Fibroblast of villous mesenchyme (primary cell): ENCODE results near the gene CXXC5. TPM values are rescaled to one million over a fixed set of nuclear protein-coding genes. Genes with fewer than 3 reads are reported as not detected.

Experiments used
- DNase-seq: peaks from one replicate; pipeline ENCODE4 v3.0.0-alpha.2; 2010; ENCODE audit warnings: low read depth
- H3K4me3 ChIP-seq: 2 replicates; pipeline ENCODE4 v1.5.1; 2011; ENCODE audit warnings: low read depth, mild to moderate bottlenecking, low read length
- total RNA-seq: library from RNA; depleted of rRNA; stranded (reverse); fragments of >200 nt; gene quantifications from 2 replicates; pipeline ENCODE4 v1.2.3, GENCODE V29; 2012
- TF ChIP-seq, protein P1 (sequence below): IDR thresholded peaks from 2 replicates; pipeline ENCODE4 v1.5.1; 2012; ENCODE audit warnings: low read depth, mild to moderate bottlenecking, low read length; ENCODE audit not compliant: insufficient read depth

Gene CXXC5
- total RNA-seq, 1 donor, result 79.5 TPM

DNA sequence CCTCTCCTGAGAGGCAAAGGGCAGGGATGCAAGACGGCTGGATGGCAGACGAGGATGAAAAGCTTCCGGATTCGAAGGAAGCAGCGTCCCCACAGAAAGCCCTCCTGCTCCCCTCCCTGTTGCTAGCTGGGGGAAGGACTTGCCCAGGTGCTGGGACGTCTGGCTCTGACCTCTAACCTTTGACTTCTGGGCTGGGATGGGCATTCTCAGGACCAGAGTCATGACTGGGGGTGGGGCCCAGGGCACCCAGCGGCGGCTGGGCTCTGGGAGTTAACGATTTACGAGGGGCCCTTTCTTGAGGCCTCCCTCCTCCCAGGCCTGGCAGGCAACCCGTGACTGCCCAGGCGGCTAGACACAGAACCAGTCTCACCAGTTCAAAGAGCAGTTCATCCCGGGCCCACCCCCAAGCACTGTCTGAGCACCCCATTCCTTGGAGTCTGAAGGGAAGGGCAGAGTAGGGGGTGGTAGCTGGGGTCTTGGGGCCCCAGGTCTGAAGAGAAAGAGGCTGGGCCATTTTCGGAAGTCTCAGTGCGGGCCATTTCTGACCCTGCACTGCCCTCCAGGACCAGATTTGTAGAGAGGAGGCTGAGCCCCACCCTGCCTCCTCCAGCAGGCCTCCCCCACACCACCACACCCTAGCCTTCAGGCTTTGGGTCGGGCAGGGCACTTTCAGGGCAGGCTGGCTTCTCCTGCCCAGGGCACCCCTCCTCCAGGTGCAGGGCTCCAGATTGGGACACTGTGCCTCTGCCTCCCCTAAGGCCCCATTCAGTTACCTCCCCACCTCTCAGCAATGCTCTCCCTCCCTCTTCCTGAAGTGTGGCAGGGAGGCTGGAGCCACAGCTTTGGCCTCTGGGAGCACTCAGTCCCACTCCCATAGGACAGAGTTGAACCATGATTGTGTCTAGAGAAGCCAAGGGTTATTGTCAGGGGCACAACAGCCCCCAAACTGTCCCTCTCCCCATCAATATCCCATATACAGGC, 5.0 kb upstream of the CXXC5 start:
- peak; percentile 66 for DNase-seq
- TF ChIP-seq, protein P1, sequence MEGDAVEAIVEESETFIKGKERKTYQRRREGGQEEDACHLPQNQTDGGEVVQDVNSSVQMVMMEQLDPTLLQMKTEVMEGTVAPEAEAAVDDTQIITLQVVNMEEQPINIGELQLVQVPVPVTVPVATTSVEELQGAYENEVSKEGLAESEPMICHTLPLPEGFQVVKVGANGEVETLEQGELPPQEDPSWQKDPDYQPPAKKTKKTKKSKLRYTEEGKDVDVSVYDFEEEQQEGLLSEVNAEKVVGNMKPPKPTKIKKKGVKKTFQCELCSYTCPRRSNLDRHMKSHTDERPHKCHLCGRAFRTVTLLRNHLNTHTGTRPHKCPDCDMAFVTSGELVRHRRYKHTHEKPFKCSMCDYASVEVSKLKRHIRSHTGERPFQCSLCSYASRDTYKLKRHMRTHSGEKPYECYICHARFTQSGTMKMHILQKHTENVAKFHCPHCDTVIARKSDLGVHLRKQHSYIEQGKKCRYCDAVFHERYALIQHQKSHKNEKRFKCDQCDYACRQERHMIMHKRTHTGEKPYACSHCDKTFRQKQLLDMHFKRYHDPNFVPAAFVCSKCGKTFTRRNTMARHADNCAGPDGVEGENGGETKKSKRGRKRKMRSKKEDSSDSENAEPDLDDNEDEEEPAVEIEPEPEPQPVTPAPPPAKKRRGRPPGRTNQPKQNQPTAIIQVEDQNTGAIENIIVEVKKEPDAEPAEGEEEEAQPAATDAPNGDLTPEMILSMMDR, result no peak
- no peak overlapping the region for H3K4me3 ChIP-seq

DNA sequence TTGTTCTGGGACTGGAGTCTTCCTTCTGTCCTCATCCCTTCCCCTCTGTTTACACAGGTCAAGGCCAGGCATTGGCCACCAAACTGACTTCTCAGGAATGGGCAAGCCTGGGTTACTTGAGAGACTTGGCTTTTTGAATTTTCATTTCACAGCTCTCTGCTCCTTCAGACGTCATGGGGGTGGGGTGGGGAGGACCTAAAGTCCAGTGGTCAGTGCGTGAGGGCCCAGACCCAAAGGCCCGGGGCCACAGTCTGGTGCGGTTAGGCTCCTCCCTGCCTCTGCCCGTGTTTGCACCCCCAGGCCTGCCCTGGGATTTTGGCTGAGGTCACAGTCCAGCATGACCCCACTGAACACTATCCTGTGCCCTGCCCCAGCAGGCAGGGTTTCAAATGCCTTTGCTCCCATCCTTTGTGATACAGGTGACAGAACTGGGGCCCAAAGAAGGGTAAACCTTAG, 4.1 kb upstream of the CXXC5 start:
- DNase-seq, result no peak
- no peak overlapping the region for H3K4me3 ChIP-seq

DNA sequence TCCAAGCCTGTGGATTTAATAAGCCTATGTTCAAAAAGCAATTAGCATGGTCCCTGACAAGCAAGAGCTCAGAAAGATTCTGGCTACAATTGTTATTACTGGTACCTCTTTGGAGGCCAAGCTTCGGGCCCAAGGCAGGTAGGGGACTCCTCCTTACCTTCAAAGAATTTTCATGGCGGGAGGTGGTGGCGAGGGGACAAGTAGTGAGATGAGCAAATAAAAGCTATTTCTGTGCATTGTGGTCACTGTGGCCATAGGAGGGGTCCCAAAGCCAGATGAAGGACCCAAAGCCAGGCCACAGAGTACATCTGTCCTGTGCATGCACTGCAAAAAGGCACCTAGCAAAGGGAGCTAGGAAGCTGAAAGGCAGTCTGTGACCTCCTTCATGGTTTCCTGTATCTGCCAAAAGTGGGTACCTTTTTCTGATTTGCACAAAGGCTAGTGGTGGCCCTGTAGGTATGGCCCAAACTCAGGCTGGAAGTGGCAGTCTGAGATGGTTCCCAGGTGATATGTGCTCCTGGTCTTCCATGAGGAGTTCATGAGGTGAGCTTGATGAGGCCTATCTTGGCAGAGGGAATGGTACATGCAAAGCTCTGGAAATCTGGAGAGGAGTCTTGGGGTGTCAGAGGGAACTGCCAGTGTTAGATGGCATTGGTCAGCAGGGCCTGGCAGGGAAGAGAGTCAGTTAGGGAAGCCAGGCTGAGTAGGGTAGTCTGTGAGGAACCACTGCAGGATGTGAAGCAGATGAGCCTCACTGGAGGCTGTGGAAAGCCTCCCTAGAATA, 3.3 kb upstream of the CXXC5 start:
- no peak overlapping the region for H3K4me3 ChIP-seq
- TF ChIP-seq, protein P1, result no peak
- DNase-seq, result no peak

More for the DNA sequence above, 4.1 kb upstream of the CXXC5 start:
- TF ChIP-seq, protein P1, result no peak

DNA sequence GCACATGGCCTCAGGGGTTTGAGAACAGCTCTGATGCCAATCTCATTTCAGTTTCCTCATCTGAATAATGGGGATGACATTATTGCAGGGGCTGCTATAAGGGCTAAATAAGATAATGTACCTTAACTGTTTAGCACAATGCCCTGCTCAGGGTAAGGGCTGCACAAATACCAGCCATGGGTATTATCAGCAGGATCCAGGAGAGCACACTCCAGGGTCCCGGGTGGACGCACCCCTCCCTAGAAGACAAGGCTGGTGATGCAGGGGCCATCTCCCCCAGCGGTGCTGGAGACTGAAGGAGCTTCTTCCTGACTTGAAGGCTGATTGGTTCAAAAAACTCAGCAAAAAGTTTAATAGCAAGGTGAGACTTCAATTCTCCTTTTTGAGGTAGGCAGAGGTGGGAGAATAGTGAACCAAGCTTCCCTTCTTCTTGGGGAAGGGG, 2.7 kb upstream of the CXXC5 start:
- no peak overlapping the region for H3K4me3 ChIP-seq
- TF ChIP-seq, protein P1, result no peak
- no peak for DNase-seq

DNA sequence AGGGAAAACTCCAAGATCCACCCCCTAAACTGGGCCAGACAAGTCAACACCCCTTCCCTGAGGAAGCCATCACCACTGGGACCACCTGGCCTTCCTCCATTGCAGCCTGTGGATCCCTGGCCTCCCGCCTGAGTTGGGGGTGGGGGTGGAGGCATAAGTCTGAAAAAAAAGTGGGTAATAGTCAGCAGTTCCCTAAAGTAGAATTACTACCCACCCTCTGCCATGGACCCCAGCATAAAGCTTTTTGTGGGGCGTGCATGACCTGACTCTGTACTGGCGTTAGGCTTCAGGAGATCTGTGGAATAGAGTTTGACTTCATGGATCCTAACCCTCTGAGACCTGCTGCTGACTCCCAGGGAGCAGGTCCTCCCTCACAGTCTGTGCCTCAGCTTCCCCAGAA, 2.0 kb upstream of the CXXC5 start:
- no peak for DNase-seq
- TF ChIP-seq, protein P1, result no peak
- no peak overlapping the region for H3K4me3 ChIP-seq

DNA sequence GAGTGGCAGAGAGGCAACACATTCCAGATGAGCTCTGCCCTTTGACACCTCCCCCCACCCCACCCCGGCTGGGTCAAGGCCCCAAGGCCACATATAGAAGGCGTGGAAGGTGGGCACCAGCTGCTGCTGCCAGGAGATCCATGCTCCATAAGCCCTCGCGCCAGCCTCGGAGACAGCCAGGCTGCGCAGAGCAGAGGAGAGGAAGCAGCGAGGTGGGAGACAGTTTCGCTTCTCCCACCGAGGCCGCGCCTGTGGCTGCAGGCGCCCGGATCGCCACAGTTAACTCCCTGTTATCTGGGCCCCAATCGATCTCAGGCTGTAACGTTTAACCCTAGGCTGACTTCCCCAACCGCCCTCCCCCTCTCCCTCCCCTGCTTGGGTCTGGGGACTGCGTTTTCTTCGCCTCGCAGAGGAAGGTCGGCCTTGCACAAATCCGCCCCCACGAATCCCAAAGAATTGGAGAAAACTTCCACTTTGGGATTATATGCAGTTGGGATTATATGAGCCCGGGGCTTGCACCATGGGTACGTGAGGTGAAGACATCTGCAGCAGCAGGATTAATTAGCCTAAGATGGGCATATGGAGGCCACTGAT, 1.1 kb upstream of the CXXC5 start:
- no peak overlapping the region for H3K4me3 ChIP-seq
- DNase-seq, result no peak
- TF ChIP-seq, protein P1, result no peak
